GM18505 (cell line): ENCODE results near the gene ATP8A2.
"Not testable (repeated sequence)": the region's sequence is repeated elsewhere in the genome, so short reads cannot be mapped to it uniquely, and the experiment has no call there.

ENCODE experiments used
- ATAC-seq: cut with Tn5 transposase; IDR thresholded peaks from one replicate; pipeline ENCODE4 v1.9.1; 2021; ENCODE audit not compliant: unreplicated experiment
- POLR2A ChIP-seq: IDR thresholded peaks from 4 replicates; pipeline ENCODE4 v1.6.1; 2011; ENCODE audit warnings: borderline replicate concordance; ENCODE audit not compliant: insufficient read depth, insufficient read length; ENCODE audit errors: extremely low read depth

The ATP8A2 gene

DNA sequence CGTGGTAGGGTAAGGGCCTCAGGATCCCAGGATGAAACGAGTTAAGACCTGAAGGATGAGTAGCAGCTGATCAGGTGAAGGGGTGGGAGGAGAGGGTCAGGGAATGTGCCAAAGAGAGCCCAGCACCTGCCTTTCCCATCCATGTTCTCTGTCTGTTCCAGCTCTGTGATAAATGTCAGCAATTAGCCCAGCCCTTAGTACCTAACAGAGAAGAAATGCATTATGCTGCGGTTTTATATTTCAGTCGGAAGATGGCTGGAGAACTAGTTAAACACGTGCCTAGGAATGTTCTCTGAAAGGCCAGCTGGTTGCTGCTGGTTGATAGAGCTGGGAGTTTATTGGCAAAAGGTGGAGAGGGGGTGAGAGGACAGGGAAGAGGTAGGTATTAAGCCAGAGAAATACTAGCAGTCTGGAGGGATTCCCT, 411.8 kb downstream of the ATP8A2 start:
- TF ChIP-seq POLR2A: no peak
- no peak for ATAC-seq

DNA sequence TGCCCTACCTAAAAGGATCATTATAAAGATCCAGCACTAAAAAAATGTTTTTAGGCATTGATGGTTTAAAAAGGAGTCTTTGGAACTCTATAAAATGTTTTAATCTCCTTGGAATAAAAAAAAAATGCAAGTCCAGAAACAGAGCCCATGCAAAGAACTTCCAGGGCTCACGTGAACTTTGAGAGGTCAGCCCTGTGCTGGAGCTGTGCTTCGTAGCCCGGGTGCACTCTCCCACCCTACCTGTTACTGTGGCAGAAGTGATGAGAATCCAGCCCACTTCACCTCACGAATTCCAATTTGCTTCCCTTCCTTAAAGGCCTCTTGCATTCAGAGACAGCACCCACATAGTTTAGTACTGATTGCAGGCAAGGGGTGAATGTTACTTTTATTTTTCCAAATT, 412.3 kb downstream of the ATP8A2 start:
- ATAC-seq: no peak
- no peak for TF ChIP-seq POLR2A

DNA sequence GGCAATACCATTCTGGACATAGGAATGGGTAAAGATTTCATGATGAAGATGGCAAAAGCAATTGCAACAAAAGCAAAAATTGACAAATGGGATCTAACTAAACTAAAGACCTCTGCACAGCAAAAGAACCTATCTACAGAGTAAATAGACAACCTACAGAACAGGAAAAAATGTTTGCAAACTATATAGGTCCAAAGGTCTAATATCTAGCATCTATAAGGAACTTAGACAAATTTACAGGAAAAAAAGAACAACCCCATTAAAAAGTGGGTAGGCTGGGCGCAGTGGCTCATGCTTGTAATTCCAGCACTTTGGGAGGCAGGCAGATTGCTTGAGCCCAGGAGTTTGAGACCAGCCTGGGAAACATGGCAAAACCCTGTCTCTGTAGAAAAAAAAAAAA, 418.4 kb downstream of the ATP8A2 start:
- ATAC-seq: not testable (repeated sequence)

DNA sequence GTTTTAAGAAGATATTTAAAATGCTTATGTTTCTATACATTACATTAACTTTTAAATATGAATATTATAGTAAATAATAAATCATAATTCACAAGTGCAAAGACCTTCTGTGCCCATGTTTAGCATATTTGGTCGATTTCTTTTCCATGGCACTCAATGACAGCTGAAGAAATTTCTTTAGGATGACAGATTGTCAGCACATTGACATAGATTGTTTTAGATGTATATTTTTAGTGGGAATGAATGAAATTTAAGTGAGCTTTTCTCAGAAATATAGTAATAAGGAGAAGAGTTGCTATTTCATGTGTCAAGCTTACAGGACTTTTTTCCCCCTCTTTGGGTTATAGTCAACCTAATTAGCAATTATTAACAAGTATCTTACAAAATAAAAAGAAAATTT, 423.5 kb downstream of the ATP8A2 start:
- no peak for ATAC-seq
- TF ChIP-seq POLR2A: no peak

DNA sequence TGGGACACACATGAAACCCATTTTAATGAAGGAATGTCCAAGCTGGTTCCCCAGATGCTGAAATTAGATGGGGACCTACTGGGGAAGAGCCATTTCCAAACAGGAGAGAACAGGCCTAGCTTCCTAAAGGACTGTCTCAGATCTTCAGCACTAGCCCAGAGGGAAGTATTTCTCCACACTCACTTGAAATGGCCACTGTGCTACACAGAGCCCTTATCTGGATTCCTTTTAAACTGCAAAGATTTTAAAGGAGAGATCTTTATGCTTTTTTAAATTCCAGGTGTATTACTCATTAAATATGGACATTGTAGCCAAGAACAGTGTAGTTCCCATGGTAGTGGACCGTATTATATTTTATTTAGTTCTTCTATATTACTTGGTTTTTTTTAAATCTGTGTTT, 424.7 kb downstream of the ATP8A2 start:
- no peak for ATAC-seq

DNA sequence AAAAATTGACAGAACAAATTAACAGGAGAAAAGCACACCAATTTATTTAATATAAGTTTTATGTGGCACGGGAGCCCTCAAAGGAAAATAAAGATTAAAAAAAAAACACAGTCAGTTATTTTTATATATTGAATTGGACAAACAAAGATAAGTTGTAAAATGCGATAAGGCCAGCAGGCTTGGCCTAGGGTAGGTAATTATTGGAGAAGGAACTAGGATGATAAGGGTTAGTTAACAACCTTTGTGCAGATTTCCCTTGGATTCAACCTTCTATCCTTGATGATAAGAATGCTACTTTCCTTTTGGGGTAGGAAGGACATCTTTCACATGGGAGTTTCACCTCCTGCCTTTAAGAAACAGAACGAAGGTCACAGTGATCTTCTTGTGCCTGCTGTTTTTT, 427.2 kb downstream of the ATP8A2 start:
- TF ChIP-seq POLR2A: no peak
- ATAC-seq: no peak

More for the DNA sequence above, 424.7 kb downstream of the ATP8A2 start:
- TF ChIP-seq POLR2A: no peak

DNA sequence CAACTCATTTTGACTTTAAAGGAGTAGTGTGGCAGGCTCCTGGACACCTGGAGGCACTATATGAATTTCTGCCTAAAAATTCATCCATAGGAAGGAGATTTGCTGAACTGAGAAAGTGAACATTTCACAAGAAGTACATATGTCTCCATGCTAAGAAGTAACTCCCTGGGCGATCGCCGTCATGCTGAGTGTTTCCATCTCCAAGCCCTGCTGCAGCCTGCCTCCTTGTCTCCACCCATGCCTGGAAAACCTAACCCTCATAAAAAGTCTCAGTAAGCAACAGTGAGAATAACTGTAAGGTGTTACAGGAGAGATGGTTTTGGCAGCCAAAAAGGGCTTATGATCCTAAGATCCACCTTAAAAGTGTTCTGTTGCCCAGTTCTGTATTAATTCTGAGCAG, 428.7 kb downstream of the ATP8A2 start:
- ATAC-seq: no peak

DNA sequence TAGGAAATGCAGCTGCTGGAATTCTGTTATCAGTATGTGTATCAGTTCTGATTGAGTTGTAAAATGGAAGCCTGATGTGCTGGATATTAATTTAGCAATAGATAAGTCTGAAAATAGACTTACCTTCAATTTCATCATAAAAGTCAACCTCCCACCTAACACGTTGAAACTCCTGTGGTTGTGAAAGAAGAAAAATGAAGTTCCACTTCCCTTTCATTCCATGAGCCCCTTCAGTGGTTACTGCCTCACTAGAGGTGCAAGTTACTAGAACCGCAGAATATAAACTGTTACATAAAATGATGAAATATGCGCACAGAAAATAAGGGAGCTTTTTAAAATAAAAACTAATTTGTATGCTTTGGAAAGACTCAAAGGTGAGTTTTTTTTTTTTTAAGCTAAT, 430.8 kb downstream of the ATP8A2 start:
- TF ChIP-seq POLR2A: no peak
- ATAC-seq: no peak

More for the DNA sequence above, 428.7 kb downstream of the ATP8A2 start:
- no peak for TF ChIP-seq POLR2A

DNA sequence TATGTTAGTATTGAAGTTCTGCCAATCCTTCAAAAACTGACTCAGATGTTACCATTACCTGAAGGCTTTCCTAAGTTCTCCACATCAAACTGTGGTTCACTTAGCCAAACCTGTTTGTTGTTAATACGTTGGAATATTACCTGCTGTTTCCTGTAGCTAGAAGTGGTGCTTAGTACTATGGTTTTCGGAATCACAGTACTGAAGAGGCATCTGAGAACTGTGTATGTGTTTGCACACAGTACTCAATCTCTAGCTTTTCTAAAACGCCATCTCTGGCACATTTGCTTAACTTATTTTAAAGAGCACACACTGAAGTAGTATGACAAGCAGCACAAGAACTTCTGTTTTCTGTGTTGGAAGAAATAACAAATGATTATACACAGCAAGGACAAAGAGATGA, 431.9 kb downstream of the ATP8A2 start:
- TF ChIP-seq POLR2A: no peak
- no peak for ATAC-seq

DNA sequence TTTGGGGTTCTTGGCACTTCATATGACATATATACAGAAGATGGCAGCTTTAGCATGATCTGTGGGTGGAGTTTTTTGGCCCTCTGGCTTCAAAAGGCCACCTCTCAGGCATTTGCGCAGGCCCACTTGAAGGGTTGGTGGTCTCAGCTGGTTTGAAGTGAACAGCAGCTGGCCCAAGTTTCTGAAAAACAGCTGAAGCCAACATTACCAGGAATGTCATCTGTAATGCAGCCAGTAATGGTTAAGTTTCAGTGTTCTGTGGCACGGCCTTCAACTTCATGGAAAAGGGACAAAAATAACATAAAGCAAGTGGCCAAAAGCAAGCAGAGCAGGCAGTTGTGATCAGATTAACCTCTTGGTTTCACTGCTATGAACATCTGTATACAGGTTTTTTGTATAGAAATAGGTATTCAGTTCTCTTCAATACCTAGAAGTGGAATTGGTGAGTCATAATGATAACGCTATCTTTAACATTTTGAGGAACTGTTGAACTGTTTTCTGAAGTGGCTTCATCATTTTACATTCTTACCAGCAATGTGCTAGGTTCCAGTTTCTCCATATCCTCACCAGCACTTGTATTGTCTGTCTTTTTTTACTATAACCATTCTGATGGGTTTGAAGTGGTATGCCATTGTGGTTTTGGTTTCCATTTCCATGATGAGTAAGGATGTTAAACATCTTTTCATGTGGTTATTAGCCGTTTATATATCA, 434.6 kb downstream of the ATP8A2 start:
- no peak for ATAC-seq
- no peak for TF ChIP-seq POLR2A

DNA sequence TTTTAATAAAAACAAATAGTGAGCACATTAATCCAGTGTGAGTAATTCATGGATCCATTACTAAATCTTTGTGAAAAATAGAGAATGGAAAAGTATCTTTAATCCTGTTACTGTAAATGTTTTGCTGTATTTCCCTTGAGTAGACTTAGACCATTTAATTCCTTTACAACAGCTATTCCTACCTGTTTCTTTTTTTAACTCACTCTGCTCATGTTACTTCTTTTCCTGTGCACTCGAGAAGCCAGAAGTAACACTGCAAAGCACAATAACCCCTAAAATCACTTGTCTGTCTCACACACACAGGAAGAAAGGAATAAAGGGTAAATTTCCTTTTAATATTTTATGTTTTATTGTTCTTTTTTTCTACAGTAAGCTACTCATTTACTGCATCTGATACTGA, 435.8 kb downstream of the ATP8A2 start:
- no peak for TF ChIP-seq POLR2A
- ATAC-seq: no peak

DNA sequence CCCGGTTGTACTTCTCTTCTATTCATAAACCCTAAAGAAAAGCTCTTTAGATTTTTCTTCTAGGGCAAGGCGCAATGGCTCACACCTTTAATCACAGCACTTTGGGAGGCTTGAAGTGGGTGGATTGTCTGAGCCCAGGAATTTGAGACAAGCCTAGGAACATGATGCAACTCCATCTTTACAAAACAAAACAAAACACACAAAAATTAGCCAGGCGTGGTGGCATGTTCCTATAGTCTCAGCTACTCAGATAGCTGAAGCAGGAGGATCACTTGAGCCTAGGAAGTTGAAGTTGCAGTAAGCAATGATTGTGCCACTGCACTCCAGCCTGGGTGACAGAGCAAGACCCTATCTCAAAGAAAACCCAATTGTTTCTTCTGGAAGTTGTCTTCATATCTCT, 439.7 kb downstream of the ATP8A2 start:
- no peak for ATAC-seq
- TF ChIP-seq POLR2A: no peak

DNA sequence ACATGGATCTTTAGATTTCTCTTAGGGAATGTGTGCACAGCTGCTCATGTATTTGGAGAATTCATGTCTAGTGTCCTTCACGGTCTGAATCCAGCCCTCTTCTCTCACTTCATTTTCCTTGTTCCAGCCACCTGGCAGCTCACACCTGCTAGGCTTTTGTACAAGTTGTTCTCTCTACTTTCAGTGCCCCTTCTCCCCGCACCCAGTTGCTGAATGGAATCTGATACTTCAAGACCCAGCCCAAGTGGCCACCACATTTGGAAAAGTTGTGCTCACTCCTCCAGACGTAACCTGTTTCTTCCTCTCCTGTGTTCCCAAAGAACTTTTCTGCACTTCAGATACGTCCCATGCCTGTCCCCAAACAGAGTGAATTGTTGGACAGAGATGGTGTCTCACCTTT, 444.5 kb downstream of the ATP8A2 start:
- no peak for ATAC-seq
- TF ChIP-seq POLR2A: no peak

DNA sequence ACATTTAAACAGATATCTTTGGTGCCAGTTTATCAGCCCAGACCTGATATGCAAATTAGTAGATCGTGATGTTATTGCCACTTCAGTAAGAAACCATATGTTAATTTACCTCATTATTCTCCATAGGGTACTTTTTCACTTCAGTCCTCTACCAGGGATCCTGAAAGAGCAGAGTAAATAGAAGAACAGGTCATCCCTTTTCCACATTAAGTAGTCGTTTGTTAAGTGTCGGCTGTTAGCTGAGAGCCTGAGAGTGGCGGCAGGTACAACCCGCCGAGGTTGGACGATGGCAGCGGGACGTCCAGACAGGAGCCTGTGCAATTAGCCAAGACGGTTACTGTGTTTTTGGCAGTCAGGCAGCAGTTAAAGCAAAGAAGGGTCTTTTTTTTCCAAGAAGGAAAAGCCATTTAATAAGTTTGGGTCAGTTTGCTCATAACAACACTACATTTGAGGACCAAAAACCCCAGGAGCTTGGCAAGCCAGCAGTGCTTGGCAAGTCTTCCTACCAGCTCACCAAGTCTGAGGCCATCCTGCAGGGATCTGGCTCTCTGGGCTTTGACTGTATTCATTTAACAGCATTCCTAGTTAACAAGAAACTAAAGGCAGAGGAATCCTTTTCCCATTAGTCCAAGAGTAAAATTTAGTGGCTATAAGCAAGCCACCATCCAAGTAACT, 448.2 kb downstream of the ATP8A2 start:
- no peak for TF ChIP-seq POLR2A
- no peak for ATAC-seq
